ENCODE results near the gene GALNT14. TPM values are rescaled to one million over a fixed set of nuclear protein-coding genes. Genes with fewer than 3 reads are reported as not detected.

Gene GALNT14
- total RNA-seq, 1 donor from 2014 or later: 14.4 TPM

GRCh38 chr2:31032475-31032874 lies 105.8 kb downstream of the GALNT14 start:
- H3K27me3 Mint-ChIP-seq (ENCODE audit: unreplicated experiment): no peaks in the 10 kb centered on the region
- TF ChIP-seq, protein P1, sequence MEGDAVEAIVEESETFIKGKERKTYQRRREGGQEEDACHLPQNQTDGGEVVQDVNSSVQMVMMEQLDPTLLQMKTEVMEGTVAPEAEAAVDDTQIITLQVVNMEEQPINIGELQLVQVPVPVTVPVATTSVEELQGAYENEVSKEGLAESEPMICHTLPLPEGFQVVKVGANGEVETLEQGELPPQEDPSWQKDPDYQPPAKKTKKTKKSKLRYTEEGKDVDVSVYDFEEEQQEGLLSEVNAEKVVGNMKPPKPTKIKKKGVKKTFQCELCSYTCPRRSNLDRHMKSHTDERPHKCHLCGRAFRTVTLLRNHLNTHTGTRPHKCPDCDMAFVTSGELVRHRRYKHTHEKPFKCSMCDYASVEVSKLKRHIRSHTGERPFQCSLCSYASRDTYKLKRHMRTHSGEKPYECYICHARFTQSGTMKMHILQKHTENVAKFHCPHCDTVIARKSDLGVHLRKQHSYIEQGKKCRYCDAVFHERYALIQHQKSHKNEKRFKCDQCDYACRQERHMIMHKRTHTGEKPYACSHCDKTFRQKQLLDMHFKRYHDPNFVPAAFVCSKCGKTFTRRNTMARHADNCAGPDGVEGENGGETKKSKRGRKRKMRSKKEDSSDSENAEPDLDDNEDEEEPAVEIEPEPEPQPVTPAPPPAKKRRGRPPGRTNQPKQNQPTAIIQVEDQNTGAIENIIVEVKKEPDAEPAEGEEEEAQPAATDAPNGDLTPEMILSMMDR (IDR thresholded peaks at IDR 0.05; ENCODE audit: partially characterized antibody, unreplicated experiment): no peak
- no peak overlapping the region for H3K4me3 Mint-ChIP-seq (ENCODE audit: unreplicated experiment)
- no peaks in the 10 kb centered on the region for H3K4me1 Mint-ChIP-seq (ENCODE audit: low read depth, unreplicated experiment)
- DNase-seq: no peak
- H3K36me3 Mint-ChIP-seq (ENCODE audit: unreplicated experiment): peaks cover 20% of the 10 kb centered on the region
- peaks cover 5% of the 10 kb centered on the region for H3K9me3 Mint-ChIP-seq (ENCODE audit: unreplicated experiment)
- no peak overlapping the region for H3K27ac Mint-ChIP-seq (ENCODE audit: unreplicated experiment)

DNA sequence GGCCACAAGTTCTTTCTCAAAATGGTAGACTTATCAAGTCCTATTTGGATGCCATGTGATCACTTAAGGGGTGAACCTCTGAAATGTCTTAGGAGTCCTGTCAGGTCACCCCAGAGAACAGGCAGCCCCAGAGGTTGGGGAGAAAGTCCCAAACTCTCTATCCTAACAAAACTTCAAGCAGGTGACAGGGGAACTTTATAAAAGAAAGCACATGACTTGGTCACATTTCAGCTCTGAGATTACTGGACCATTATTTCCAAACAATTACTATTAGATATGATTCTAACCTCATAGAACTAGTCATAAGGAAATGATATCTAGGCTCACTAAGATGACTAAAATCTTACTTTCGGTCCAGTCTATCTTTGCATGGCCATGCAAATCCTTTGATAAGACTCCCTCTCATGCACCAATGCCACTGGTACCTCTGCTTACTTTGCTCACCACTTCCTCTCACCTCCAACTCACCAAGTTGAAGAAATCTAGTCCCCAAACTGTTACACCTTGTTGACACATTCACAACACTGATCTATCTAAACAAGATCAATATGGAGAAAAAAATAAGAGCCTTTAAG lies 107.0 kb downstream of the GALNT14 start:
- TF ChIP-seq, protein P1 (IDR thresholded peaks at IDR 0.05; ENCODE audit: partially characterized antibody, unreplicated experiment): no peak
- no peaks in the 10 kb centered on the region for H3K27me3 Mint-ChIP-seq (ENCODE audit: unreplicated experiment)

GRCh38 chr2:31028417-31028816 lies 109.8 kb downstream of the GALNT14 start:
- H3K27me3 Mint-ChIP-seq (ENCODE audit: unreplicated experiment): no peaks in the 10 kb centered on the region
- no peak overlapping the region for H3K4me3 Mint-ChIP-seq (ENCODE audit: unreplicated experiment)
- TF ChIP-seq, protein P1 (IDR thresholded peaks at IDR 0.05; ENCODE audit: partially characterized antibody, unreplicated experiment): no peak
- no peak for DNase-seq
- H3K4me1 Mint-ChIP-seq (ENCODE audit: low read depth, unreplicated experiment): no peaks in the 10 kb centered on the region
- peaks cover 2% of the 10 kb centered on the region for H3K36me3 Mint-ChIP-seq (ENCODE audit: unreplicated experiment)
- no peaks in the 10 kb centered on the region for H3K9me3 Mint-ChIP-seq (ENCODE audit: unreplicated experiment)
- H3K27ac Mint-ChIP-seq (ENCODE audit: unreplicated experiment): no peak overlapping the region

More for the DNA sequence above, 107.0 kb downstream of the GALNT14 start:
- H3K27ac Mint-ChIP-seq (ENCODE audit: unreplicated experiment): no peak overlapping the region
- no peak for DNase-seq
- H3K9me3 Mint-ChIP-seq (ENCODE audit: unreplicated experiment): no peaks in the 10 kb centered on the region
- peaks cover 10% of the 10 kb centered on the region for H3K36me3 Mint-ChIP-seq (ENCODE audit: unreplicated experiment)
- H3K4me3 Mint-ChIP-seq (ENCODE audit: unreplicated experiment): no peak overlapping the region
- H3K4me1 Mint-ChIP-seq (ENCODE audit: low read depth, unreplicated experiment): no peaks in the 10 kb centered on the region

DNA sequence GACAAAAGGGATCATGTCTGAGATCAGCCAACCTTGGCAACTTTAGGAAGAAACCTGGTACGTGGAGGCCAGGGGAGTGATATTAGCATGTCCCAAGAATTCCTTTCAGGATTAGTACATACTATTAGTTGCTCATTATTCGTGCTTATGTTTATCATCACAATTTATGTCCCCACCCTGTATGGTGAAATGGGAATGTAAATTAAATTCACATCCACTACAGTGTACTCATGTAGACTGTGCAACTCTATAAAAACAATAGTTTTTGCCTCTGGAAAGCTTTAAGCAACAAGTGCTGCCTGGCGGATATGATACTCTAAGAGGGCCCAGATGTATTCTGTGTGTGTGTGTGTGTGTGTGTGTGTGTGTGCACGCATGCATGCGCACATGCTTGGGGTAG lies 110.7 kb downstream of the GALNT14 start:
- no peak for DNase-seq
- Mint-ChIP-seq H3K27me3 (ENCODE audit: unreplicated experiment) (no peaks in the 10 kb centered on the region), H3K36me3 (ENCODE audit: unreplicated experiment) (no peaks in the 10 kb centered on the region), H3K9me3 (ENCODE audit: unreplicated experiment) (no peaks in the 10 kb centered on the region), H3K4me1 (ENCODE audit: low read depth, unreplicated experiment) (no peaks in the 10 kb centered on the region), H3K4me3 (ENCODE audit: unreplicated experiment) (no peak overlapping the region), H3K27ac (ENCODE audit: unreplicated experiment) (no peak overlapping the region)
- TF ChIP-seq, protein P1 (IDR thresholded peaks at IDR 0.05; ENCODE audit: partially characterized antibody, unreplicated experiment): no peak

DNA sequence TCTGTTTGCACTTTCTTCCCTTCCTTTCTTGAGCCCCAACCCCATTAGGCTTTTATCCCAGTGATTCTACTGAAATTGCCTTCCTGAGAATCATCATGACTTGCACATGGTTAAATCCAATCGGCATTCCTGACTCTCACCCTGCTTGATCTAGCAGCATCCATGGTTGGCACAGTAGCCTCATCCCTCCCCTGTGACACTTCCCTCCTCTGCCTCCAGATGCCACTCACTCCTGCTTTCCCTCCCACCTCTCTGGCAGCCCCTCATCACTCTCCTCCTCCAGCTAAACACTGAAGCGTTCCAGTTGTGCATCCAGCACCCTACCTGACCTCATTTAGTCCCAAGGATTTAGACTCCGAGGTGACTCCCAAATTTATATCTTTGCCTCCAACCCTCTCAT lies 114.7 kb downstream of the GALNT14 start:
- no peaks in the 10 kb centered on the region for H3K27me3 Mint-ChIP-seq (ENCODE audit: unreplicated experiment)
- no peak overlapping the region for H3K27ac Mint-ChIP-seq (ENCODE audit: unreplicated experiment)
- H3K4me3 Mint-ChIP-seq (ENCODE audit: unreplicated experiment): no peak overlapping the region
- TF ChIP-seq, protein P1 (IDR thresholded peaks at IDR 0.05; ENCODE audit: partially characterized antibody, unreplicated experiment): no peak
- no peaks in the 10 kb centered on the region for H3K36me3 Mint-ChIP-seq (ENCODE audit: unreplicated experiment)
- H3K9me3 Mint-ChIP-seq (ENCODE audit: unreplicated experiment): no peaks in the 10 kb centered on the region
- no peaks in the 10 kb centered on the region for H3K4me1 Mint-ChIP-seq (ENCODE audit: low read depth, unreplicated experiment)
- DNase-seq: no peak

Data from glutamatergic neuron (in vitro differentiated cells).